GM18519 (cell line): ENCODE results near the gene PRKCI.
"Not testable (repeated sequence)": the region's sequence is repeated elsewhere in the genome, so short reads cannot be mapped to it uniquely, and the experiment has no call there.

Experiments used
- ATAC-seq: cut with Tn5 transposase; IDR thresholded peaks from one replicate; pipeline ENCODE4 v1.9.1; 2021; ENCODE audit warnings: mild to moderate bottlenecking, moderate library complexity; ENCODE audit not compliant: unreplicated experiment, low FRiP score

PRKCI gene

GRCh38 chr3:170221924-170222646 is at the start of gene PRKCI:
PRKCI (plus strand) TSS chr3:170222424; CDS start chr3:170222670, 246 bp downstream.
- peak; percentile 79 for ATAC-seq

GRCh38 chr3:170178651-170179050 is 43.6 kb upstream of the PRKCI start:
- ATAC-seq: no peak

GRCh38 chr3:170179432-170179831 is 42.8 kb upstream of the PRKCI start:
- no peak for ATAC-seq

DNA sequence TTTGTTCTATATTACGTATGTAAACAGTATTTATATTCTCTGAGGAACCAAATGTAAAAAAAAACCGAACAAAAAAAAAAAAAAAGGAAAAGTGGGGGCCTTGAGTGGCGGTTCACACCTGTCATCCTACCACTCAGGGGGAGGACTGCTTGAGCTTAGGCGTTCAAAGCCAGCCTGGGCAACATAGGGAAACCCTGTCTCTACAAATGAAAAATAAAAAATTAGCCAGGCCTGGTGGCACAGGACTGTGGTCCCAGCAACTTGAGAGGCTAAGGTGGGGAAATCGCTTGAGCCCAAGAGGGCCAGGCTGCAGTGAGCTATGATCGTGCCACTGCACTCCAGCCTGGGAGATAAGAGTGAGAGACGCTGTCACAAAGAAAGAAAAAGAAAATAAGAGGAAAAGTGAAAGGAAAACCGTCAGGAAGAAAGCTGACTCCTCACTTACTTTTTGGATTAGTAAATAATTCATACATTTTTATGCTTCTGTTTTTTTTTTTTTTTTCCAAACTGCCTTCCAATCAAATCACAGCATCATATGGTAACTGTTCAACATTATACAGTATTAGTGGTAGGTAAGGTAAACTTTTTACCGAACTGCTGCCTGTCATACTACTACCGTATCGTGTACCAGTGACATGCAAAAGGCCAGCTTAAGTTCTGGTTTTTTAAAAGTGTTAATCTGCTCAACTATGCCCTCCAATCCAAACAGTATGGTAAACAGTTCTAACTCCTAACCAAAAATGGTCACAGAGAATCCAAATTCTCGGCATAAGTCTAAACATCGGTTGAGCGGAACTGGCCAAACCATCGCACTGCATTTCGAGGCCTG is 41.9 kb upstream of the PRKCI start:
- peak; percentile 25 for ATAC-seq

DNA sequence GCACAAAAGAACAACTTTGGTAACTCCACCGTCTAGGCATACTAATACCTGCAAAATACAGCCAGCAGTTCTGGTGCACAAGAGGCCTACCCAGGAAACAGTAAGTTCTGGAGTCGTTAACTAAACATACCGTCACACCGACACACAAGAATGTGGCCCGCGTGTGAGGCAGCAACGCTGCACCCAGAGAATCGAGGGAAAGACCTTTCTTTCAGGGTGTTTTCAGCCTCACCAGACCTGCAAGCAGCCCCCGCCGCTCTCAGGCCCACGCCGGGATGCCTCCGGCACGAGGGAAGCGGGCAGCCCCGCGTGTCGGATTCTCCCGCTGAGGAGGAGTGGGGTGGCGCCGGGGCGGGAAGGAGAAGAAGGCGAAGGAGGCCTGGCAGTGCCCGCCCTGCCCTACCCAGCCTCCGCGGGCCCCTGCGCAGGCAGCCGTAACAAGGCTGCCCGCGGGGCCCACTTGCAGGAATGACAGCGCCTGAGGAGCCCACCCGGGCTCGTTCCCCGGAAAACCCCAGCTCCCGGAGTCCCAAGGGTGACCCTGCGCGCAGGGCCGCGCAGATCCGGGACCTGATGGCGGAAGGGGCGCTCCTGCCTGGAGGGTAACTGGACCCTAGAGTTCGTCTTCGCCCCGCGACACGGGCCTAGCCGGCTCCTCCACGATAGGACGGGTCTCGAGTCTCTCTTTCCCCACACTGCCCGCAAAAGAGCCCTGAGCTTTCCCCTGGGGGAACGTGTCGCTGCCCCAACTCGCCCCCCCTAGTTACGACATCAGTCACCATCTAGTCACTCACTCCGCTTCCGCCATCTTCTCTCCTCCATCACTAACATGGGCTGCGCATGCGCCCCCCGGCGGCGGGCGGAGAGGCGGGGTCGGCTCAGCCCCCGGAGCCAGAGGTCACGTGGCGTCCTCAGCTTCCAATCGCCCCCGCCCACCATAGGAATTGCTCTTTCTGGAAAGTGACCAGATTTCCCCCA is 41.0 kb upstream of the PRKCI start, which contains the start of gene PHC3:
TSS of gene PHC3 (minus strand) at position 826 of the 978 bp plus-strand sequence. CDS start at position 808, 18 bp downstream.
- ATAC-seq: peak; percentile 76

GRCh38 chr3:170189398-170190256 is 32.6 kb upstream of the PRKCI start:
- ATAC-seq: no peak

GRCh38 chr3:170195759-170196158 is 26.5 kb upstream of the PRKCI start:
- ATAC-seq: not testable (repeated sequence)

DNA sequence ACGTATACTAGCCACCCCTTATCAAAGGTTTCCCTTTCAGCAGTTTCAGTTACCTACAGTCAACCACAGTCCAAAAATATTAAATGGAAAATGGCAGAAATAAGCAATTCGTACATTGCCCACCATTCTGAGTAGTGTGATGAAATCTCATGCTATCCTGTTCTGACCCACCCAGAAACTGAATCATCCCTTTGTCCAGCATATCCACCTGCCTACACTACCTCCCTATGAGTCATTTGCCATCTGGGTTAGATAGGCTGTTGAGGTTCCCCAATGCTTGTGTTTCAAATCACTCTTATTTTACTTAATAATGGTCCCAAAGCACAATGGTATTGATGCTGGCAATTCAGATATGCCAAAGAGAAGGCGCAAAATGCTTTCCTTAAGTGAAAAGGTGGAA is 25.4 kb upstream of the PRKCI start:
- ATAC-seq: no peak

DNA sequence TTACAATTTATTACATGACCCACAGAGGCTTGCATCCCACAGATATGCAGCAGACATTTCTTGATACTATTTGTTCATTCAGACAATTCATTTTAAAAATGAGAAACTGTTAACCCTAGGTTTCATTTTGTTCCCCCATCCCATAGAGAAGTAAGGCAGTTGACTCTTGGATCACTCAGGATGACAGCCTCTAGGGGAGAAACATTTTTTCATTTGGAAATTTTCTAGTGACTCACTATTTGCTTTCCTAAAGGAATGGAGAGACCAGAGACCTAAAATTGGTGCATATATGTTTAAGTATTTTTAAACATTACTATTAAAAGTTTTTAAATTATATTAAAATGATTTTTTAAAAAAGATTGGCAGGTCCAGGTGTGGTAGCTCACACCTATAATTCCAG is 21.2 kb upstream of the PRKCI start:
- no peak for ATAC-seq

- ATAC-seq: no peak
These were observed 20.7 kb upstream of the PRKCI start for GRCh38 chr3:170201527-170201926.

GRCh38 chr3:170203457-170203856 is 18.8 kb upstream of the PRKCI start:
- no peak for ATAC-seq

DNA sequence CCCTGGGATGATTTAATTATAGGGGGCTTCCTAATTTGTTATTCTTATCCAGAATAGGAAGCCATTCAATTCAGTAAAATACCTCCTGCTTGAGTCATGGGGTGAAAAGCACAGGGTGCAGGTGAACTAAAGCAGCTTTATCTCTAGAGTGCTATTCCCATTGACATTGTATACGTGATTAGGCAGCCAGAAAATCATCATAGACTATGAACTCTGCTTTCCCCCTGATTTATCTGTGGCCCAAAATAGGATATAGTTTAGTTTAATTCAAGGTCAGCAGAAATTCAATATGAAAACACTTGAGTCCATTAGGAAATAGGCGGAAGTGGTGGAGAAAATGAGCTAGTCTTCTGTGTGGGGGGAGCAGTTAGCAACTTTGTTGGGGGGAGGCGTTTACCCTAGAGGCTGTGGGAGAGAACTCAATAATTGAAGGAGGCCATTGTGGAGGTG is 18.2 kb upstream of the PRKCI start:
- no peak for ATAC-seq

DNA sequence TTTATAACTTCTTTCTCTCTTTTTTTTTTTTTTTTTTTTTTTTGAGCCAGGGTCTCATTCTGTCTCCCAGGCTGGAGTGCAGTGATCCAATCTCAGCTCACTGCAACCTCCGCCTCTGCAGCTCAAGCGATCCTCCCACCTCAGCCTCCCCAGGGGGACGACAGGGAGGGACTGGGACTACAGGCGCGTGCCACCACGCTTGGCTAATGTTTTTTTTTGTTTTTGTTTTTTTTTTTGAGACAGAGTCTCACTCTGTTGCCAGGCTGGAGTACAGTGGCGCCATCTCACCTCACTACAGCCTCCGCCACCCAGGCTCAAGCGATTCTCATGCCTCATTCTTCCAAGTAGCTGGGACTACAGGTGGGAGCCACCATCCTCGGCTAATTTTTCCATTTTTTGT is 17.7 kb upstream of the PRKCI start:
- ATAC-seq: no peak

- ATAC-seq: no peak
These were observed 16.9 kb upstream of the PRKCI start for GRCh38 chr3:170205302-170205701.

DNA sequence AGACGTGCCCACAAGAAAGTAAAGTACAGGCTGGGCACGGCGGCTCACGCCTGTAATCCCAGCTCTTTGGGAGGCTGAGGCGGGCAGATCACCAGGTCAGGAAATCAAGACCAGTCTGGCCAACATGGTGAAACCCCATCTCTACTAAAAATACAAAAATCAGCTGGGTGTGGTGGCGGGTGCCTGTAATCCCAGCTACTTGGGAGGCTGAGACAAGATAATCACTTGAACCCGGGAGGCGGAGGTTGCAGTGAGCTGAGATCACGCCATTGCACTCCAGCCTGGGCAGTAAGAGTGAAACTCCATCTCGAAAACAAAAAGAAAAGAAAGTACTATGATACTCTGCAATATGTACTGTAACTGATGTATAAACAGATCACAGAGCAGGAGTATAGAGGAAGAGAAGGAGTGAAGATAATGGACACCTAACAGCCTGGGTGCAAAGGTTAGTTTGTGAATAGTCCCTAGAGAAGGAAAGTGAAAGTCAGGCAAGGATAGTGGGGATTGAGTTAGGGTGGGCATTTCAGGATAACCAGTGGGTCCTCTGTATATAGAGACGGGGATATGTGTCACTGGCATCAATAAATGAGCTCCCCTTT is 16.0 kb upstream of the PRKCI start:
- ATAC-seq: not testable (repeated sequence)

DNA sequence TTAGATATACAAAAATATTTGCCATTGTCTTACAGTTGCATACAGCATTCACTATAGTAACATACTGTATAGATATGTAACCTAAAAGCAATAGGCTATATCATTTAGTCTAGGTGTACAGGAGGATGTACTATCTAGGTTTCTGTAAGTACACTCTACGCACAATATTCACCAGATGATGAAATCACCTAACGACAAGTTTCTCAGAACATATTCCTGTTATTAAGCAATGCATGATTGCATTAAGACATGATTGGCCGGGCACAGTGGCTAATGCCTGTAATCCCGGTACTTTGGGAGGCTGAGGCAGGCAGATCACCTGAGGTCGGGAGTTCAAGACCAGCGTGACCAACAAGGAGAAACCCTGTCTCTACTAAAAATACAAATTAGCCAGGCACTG is 14.5 kb upstream of the PRKCI start:
- no peak for ATAC-seq

DNA sequence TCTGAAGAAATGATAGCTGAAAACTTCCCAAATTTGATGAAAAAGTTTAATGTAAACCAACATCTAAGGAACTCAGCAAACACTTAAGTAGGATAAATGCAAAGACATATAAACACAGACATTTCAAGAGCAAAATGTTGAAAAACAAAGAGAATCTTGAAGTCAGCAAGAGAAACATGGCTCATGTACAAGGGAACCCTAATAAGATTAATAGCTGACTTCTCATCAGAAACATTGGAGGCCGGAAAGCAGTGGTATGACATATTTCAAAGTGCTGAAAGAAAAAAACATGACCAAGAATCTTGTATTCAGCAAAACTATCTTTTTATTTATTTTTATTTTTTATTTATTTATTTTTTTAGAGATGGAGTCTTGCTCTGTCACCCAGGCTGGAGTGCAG is 10.6 kb upstream of the PRKCI start:
- no peak for ATAC-seq

DNA sequence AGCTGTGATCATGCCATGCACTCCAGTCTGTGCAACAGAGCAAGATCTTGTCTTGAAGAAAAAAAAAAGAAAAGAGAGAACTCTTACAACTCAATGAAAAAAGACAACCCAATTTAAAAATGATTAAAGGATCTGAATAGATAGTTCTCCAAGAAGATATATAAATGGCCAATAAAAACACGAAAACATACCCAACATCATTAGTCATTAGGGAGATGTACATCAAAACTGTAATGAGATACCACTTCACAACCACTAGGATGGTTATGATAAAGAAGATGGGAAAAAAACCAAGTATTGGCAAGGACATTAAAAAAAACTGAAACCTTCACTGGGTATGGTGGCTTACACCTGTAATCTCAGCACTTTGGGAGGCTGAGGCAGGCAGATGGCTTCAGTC is 2.4 kb upstream of the PRKCI start:
- ATAC-seq: no peak

DNA sequence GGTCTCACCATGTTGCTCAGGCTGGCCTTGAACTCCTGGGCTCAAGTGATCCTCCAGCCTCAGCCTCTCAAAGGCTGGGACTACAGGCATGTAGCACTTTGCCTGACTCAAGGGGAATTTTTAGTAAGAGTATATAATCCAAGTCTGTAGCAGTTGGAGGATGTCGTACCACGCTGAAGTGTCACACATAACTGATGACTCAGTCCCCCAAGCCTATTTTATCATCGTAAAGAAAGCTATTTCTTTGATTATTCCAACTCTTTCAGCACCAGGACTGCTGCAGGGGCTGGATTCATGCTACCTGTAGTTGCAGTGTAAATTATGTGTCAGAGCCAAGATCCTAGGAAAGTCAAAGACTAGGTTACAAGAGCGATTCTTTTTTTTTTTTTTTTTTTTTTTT is 1.4 kb upstream of the PRKCI start:
- ATAC-seq: no peak
